Fibroblast of lung (primary cell): ENCODE results near the gene PKD2L1.

Source experiments
- CTCF ChIP-seq, 2 donors: IDR thresholded peaks in 1 of 2; conservative IDR thresholded peaks in 1 of 2; 1 replicate in 1 of 2; 2 replicates in 1 of 2; pipeline ENCODE4 v1.5.1; 2011 to 2012; ENCODE audit warnings: low read length in 2 of 2, control low read depth in 1 of 2, inconsistent platforms in 1 of 2, low read depth in 1 of 2, mild to moderate bottlenecking in 1 of 2
- EZH2 ChIP-seq: IDR thresholded peaks from 2 replicates; pipeline ENCODE4 v1.5.1; 2012; ENCODE audit warnings: low read length, control low read depth, mild to moderate bottlenecking; ENCODE audit errors: missing control alignments

- TF ChIP-seq EZH2 (no peak), CTCF (conservative IDR thresholded peaks at IDR 0.05 in 1 of 2, IDR thresholded peaks at IDR 0.05 in 1 of 2; ENCODE audit: low read depth in 1 of 2, low read length in 2 of 2) (no peak)
Measured at GRCh38 chr10:100327007-100327717, 2.9 kb downstream of the PKD2L1 start.
